ENCODE data around the gene PHACTR3. TPM values are rescaled to one million over a fixed set of nuclear protein-coding genes. Genes with fewer than 3 reads are reported as not detected.

Gene PHACTR3
- total RNA-seq, 1 donor from 2014 or later: 2.1 TPM

- Mint-ChIP-seq H3K9me3 (no peaks in the 10 kb centered on the region), H3K27ac (no peak overlapping the region), H3K36me3 (no peaks in the 10 kb centered on the region), H3K27me3 (peaks cover 55% of the 10 kb centered on the region), H3K4me3 (no peak overlapping the region), H3K4me1 (ENCODE audit: unreplicated experiment) (no peaks in the 10 kb centered on the region)
- no peak for TF ChIP-seq CTCF (conservative IDR thresholded peaks at IDR 0.05)
- DNase-seq (ENCODE audit: extremely low spot score, unreplicated experiment): no peak
These were observed 144.4 kb downstream of the PHACTR3 start for GRCh38 chr20:59748619-59749191.

GRCh38 chr20:59749301-59749700 lies 145.0 kb downstream of the PHACTR3 start:
- no peaks in the 10 kb centered on the region for H3K4me1 Mint-ChIP-seq (ENCODE audit: unreplicated experiment)
- H3K9me3 Mint-ChIP-seq: no peaks in the 10 kb centered on the region
- DNase-seq (ENCODE audit: extremely low spot score, unreplicated experiment): no peak
- no peak for TF ChIP-seq CTCF (conservative IDR thresholded peaks at IDR 0.05)
- H3K27ac Mint-ChIP-seq: no peak overlapping the region
- H3K27me3 Mint-ChIP-seq: peaks cover 55% of the 10 kb centered on the region
- no peaks in the 10 kb centered on the region for H3K36me3 Mint-ChIP-seq
- no peak overlapping the region for H3K4me3 Mint-ChIP-seq

GRCh38 chr20:59750209-59750840 lies 146.0 kb downstream of the PHACTR3 start:
- Mint-ChIP-seq H3K27ac (no peak overlapping the region), H3K4me1 (ENCODE audit: unreplicated experiment) (no peaks in the 10 kb centered on the region), H3K36me3 (no peaks in the 10 kb centered on the region), H3K9me3 (no peaks in the 10 kb centered on the region), H3K27me3 (peaks cover 56% of the 10 kb centered on the region), H3K4me3 (no peak overlapping the region)
- no peak for TF ChIP-seq CTCF (conservative IDR thresholded peaks at IDR 0.05)
- no peak for DNase-seq (ENCODE audit: extremely low spot score, unreplicated experiment)

GRCh38 chr20:59751075-59751711 lies 146.9 kb downstream of the PHACTR3 start:
- no peaks in the 10 kb centered on the region for H3K4me1 Mint-ChIP-seq (ENCODE audit: unreplicated experiment)
- TF ChIP-seq CTCF (conservative IDR thresholded peaks at IDR 0.05): peak; percentile 94
- no peaks in the 10 kb centered on the region for H3K36me3 Mint-ChIP-seq
- peaks cover 62% of the 10 kb centered on the region for H3K27me3 Mint-ChIP-seq
- no peak overlapping the region for H3K27ac Mint-ChIP-seq
- H3K9me3 Mint-ChIP-seq: no peaks in the 10 kb centered on the region
- H3K4me3 Mint-ChIP-seq: no peak overlapping the region
- peak; percentile 84 for DNase-seq (ENCODE audit: extremely low spot score, unreplicated experiment)

- Mint-ChIP-seq H3K36me3 (no peaks in the 10 kb centered on the region), H3K27me3 (peaks cover 59% of the 10 kb centered on the region), H3K9me3 (no peaks in the 10 kb centered on the region), H3K4me3 (peak overlapping the region; percentile 30), H3K27ac (no peak overlapping the region), H3K4me1 (ENCODE audit: unreplicated experiment) (peaks cover under 1% of the 10 kb centered on the region)
- no peak for DNase-seq (ENCODE audit: extremely low spot score, unreplicated experiment)
- TF ChIP-seq CTCF (conservative IDR thresholded peaks at IDR 0.05): no peak
These were observed 147.8 kb downstream of the PHACTR3 start for GRCh38 chr20:59752101-59752586.
